Neutrophil (primary cell): ENCODE results near the gene ABCG4.
A peak's percentile ranks its signal among the peaks of the same experiment; 100 is the strongest.

ENCODE experiments used
- H3K27ac ChIP-seq: fragments of 200-600 bp; sonication (generic); 2 replicates; pipeline ENCODE4 v1.5.1; 2016; ENCODE audit warnings: mild to moderate bottlenecking, moderate library complexity
- H3K27me3 ChIP-seq: fragments of 200-600 bp; sonication (generic); 2 replicates; pipeline ENCODE4 v1.6.0; 2016; ENCODE audit warnings: mild to moderate bottlenecking
- H3K36me3 ChIP-seq: fragments of 200-600 bp; sonication (generic); 2 replicates; pipeline ENCODE4 v1.5.1; 2017
- H3K4me1 ChIP-seq, 2 experiments: fragments of 200-600 bp in 1 of 2; sonication (generic) in 1 of 2; 1 replicate in 1 of 2; 2 replicates in 1 of 2; pipeline versions ENCODE4 v1.5.1 to v1.6.1; 2013 to 2016; ENCODE audit warnings: low read depth in 1 of 2, low read length in 1 of 2, mild to moderate bottlenecking in 1 of 2, moderate library complexity in 1 of 2; ENCODE audit not compliant: control insufficient read depth in 1 of 2, insufficient read depth in 1 of 2
- H3K4me3 ChIP-seq, 2 experiments: fragments of 200-600 bp in 1 of 2; sonication (generic) in 1 of 2; 1 replicate in 1 of 2; 2 replicates in 1 of 2; pipeline ENCODE4 v1.5.1; 2013 to 2016; ENCODE audit warnings: low read depth in 1 of 2, low read length in 1 of 2, mild to moderate bottlenecking in 1 of 2, moderate library complexity in 1 of 2
- H3K9me3 ChIP-seq: fragments of 200-600 bp; sonication (generic); 2 replicates; pipeline ENCODE4 v1.5.1; 2016
- CTCF ChIP-seq: fragments of 200-600 bp; sonication (generic); IDR thresholded peaks from 2 replicates; pipeline ENCODE4 v1.5.1; 2016; ENCODE audit warnings: antibody characterized with exemption

ABCG4 gene

GRCh38 chr11:119103793-119104192 lies 45.1 kb upstream of the ABCG4 start:
- no peak for TF ChIP-seq CTCF
- Histone ChIP-seq H3K36me3 (no peaks in the 10 kb centered on the region), H3K27ac (no peak overlapping the region), H3K27me3 (no peaks in the 10 kb centered on the region), H3K4me1 (peaks cover 56 to 59% of the 10 kb centered on the region in 2 experiments), H3K4me3 (no peak overlapping the region), H3K9me3 (no peaks in the 10 kb centered on the region)

- Histone ChIP-seq H3K9me3 (no peaks in the 10 kb centered on the region), H3K27me3 (no peaks in the 10 kb centered on the region), H3K36me3 (peaks cover 16% of the 10 kb centered on the region), H3K4me1 (peaks cover 55 to 64% of the 10 kb centered on the region in 2 experiments), H3K27ac (peak within 1 kb of the TSS; percentile 98), H3K4me3 (peak within 1 kb of the TSS; percentile 64 to 94)
- peak; percentile 11 for TF ChIP-seq CTCF
Observed at GRCh38 chr11:119106564-119107537, 42.0 kb upstream of the ABCG4 start, which contains the start of gene C2CD2L. Gene C2CD2L, plus strand, starts transcription at chr11:119107344. Its CDS starts 398 bp downstream, at chr11:119107742.

- Histone ChIP-seq H3K4me3 (peak overlapping the region; percentile 64 to 94), H3K9me3 (no peaks in the 10 kb centered on the region), H3K27ac (peak overlapping the region; percentile 98), H3K4me1 (peaks cover 47 to 56% of the 10 kb centered on the region in 2 experiments), H3K27me3 (no peaks in the 10 kb centered on the region), H3K36me3 (peaks cover 23% of the 10 kb centered on the region)
- TF ChIP-seq CTCF, result no peak
Observed at GRCh38 chr11:119107538-119108145, 41.2 kb upstream of the ABCG4 start.

- Histone ChIP-seq H3K4me3 (peak overlapping the region; percentile 64 to 94), H3K27ac (peak overlapping the region; percentile 98), H3K9me3 (no peaks in the 10 kb centered on the region), H3K27me3 (no peaks in the 10 kb centered on the region), H3K36me3 (peaks cover 30% of the 10 kb centered on the region), H3K4me1 (peaks cover 41 to 53% of the 10 kb centered on the region in 2 experiments)
- TF ChIP-seq CTCF, result no peak
Observed at GRCh38 chr11:119108146-119108856, 40.6 kb upstream of the ABCG4 start.

- Histone ChIP-seq H3K4me3 (peak overlapping the region; percentile 64 to 94), H3K27me3 (no peaks in the 10 kb centered on the region), H3K9me3 (no peaks in the 10 kb centered on the region), H3K4me1 (peaks cover 41 to 53% of the 10 kb centered on the region in 2 experiments), H3K36me3 (peaks cover 35% of the 10 kb centered on the region), H3K27ac (peak overlapping the region; percentile 98)
- TF ChIP-seq CTCF, result no peak
Observed at GRCh38 chr11:119108857-119109221, 40.0 kb upstream of the ABCG4 start.
